Tibial nerve (tissue), 4 donors: ENCODE results near the gene TPM3.

Source experiments
- EP300 ChIP-seq, 2 donors: sonication (generic); formaldehyde crosslinking; IDR thresholded peaks; one replicate each; pipeline ENCODE4 v1.6.1; 2017; ENCODE audit warnings: antibody characterized with exemption in 2 of 2, mild to moderate bottlenecking in 1 of 2
- POLR2A ChIP-seq, 2 donors: fragments of 450-650 bp; IDR thresholded peaks; one replicate each; pipeline ENCODE4 v1.6.1; 2017; ENCODE audit warnings: antibody characterized with exemption in 2 of 2, mild to moderate bottlenecking in 2 of 2, moderate library complexity in 2 of 2
- TF ChIP-seq, protein P1 (sequence below), 5 experiments: fragments of 200-600 bp in 3 of 5; fragments of 450-650 bp in 2 of 5; sonication (generic) in 3 of 5; IDR thresholded peaks; one replicate each; pipeline ENCODE4 v1.5.1; 2016 to 2019; ENCODE audit warnings: antibody characterized with exemption in 5 of 5, mild to moderate bottlenecking in 3 of 5, moderate library complexity in 2 of 5

- TF ChIP-seq, protein P1, sequence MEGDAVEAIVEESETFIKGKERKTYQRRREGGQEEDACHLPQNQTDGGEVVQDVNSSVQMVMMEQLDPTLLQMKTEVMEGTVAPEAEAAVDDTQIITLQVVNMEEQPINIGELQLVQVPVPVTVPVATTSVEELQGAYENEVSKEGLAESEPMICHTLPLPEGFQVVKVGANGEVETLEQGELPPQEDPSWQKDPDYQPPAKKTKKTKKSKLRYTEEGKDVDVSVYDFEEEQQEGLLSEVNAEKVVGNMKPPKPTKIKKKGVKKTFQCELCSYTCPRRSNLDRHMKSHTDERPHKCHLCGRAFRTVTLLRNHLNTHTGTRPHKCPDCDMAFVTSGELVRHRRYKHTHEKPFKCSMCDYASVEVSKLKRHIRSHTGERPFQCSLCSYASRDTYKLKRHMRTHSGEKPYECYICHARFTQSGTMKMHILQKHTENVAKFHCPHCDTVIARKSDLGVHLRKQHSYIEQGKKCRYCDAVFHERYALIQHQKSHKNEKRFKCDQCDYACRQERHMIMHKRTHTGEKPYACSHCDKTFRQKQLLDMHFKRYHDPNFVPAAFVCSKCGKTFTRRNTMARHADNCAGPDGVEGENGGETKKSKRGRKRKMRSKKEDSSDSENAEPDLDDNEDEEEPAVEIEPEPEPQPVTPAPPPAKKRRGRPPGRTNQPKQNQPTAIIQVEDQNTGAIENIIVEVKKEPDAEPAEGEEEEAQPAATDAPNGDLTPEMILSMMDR (IDR thresholded peaks at IDR 0.05), result no peak
- TF ChIP-seq POLR2A (IDR thresholded peaks at IDR 0.05) (no peak), EP300 (IDR thresholded peaks at IDR 0.05) (no peak)
Measured at GRCh38 chr1:154181944-154182343, 10.0 kb downstream of the TPM3 start.
